ENCODE measurements around the gene F8. TPM values are rescaled to one million over a fixed set of nuclear protein-coding genes. Genes with fewer than 3 reads are reported as not detected.

The F8 gene
- total and polyA plus RNA-seq, 9 of the 15 experiments (the other 6 are each of a cell fraction or from before 2014, with no cell fraction given), result 0.41 to 3.8 (median 0.91) TPM

- TF ChIP-seq MNT (conservative IDR thresholded peaks at IDR 0.05) (peak; percentile 97 to 99), GTF2F1 (IDR thresholded peaks at IDR 0.05; ENCODE audit: low read depth, low read length) (no peak), KLF6 (CRISPR knock-in tag; IDR thresholded peaks at IDR 0.05; ENCODE audit: borderline replicate concordance) (no peak), TCF7L2 (IDR thresholded peaks at IDR 0.05; ENCODE audit: low read depth, low read length) (no peak; the same call in 1 of the 2 replicates), ELF4 (CRISPR knock-in tag; IDR thresholded peaks at IDR 0.05) (no peak), CXXC5 (CRISPR knock-in tag; IDR thresholded peaks at IDR 0.05) (peak; percentile 91), RERE (CRISPR knock-in tag; IDR thresholded peaks at IDR 0.05; ENCODE audit: borderline replicate concordance) (0 out of 2 replicates have a peak, but pooled peaks have one; percentile 33), RNF2 (IDR thresholded peaks at IDR 0.05) (peak; percentile 76), PTTG1 (tag; IDR thresholded peaks at IDR 0.05; ENCODE audit: low read depth) (no peak), FOXP4 (CRISPR knock-in tag; IDR thresholded peaks at IDR 0.05; ENCODE audit: borderline replicate concordance) (no peak), ZNF778 (CRISPR knock-in tag; IDR thresholded peaks at IDR 0.05) (no peak), CBX5 (IDR thresholded peaks at IDR 0.05; ENCODE audit: borderline replicate concordance, low read depth) (no peak), THRAP3 (IDR thresholded peaks at IDR 0.05; ENCODE audit: borderline replicate concordance) (no peak), THAP12 (CRISPR knock-in tag; IDR thresholded peaks at IDR 0.05) (peak; percentile 65), ZFP36 (IDR thresholded peaks at IDR 0.05; ENCODE audit: low read depth, low read length, partially characterized antibody) (no peak), ZNF79 (CRISPR knock-in tag; IDR thresholded peaks at IDR 0.05; ENCODE audit: low read depth) (no peak)
These were observed 4.4 kb upstream of the F8 start, which contains the start of gene FUNDC2 (continued) for GRCh38 chrX:155026727-155027508.

Data from K562 (cell line).